ENCODE data around the gene ZNF532.

GRCh38 chr18:59002974-59003594 is 138.4 kb downstream of the ZNF532 start:
- TF ChIP-seq POLR2A (IDR thresholded peaks at IDR 0.05; ENCODE audit: low read length) (no peak), GATA1 (IDR thresholded peaks at IDR 0.05; ENCODE audit: low read depth, low read length) (no peak)

All from erythroblast (primary cell).